ENCODE results near the gene LTK. TPM values are rescaled to one million over a fixed set of nuclear protein-coding genes. Genes with fewer than 3 reads are reported as not detected.

The LTK gene
- total RNA-seq, 1 donor from 2014 or later = not detected

GRCh38 chr15:41545218-41545617, 31.6 kb upstream of the LTK start:
- no peak for DNase-seq (ENCODE audit: low read depth)
- Histone ChIP-seq H3K36me3 (ENCODE audit: control insufficient read depth, insufficient read depth, low read length) (no peaks in the 10 kb centered on the region), H3K4me3 (ENCODE audit: low read depth, low read length) (no peak overlapping the region), H3K27me3 (ENCODE audit: control insufficient read depth, insufficient read depth, low read length) (no peaks in the 10 kb centered on the region)
- no peak for TF ChIP-seq CTCF (IDR thresholded peaks at IDR 0.05; ENCODE audit: insufficient read depth, low read length, severe bottlenecking)
- no peak for FAIRE-seq

- FAIRE-seq = no peak
- no peak for DNase-seq (ENCODE audit: low read depth)
These were observed 31.0 kb upstream of the LTK start for GRCh38 chr15:41544650-41545015.

GRCh38 chr15:41543521-41543870, 29.9 kb upstream of the LTK start:
- Histone ChIP-seq H3K27me3 (ENCODE audit: control insufficient read depth, insufficient read depth, low read length) (no peaks in the 10 kb centered on the region), H3K4me3 (ENCODE audit: low read depth, low read length) (peak overlapping the region; percentile 96), H3K36me3 (ENCODE audit: control insufficient read depth, insufficient read depth, low read length) (no peaks in the 10 kb centered on the region)
- no peak for TF ChIP-seq CTCF (IDR thresholded peaks at IDR 0.05; ENCODE audit: insufficient read depth, low read length, severe bottlenecking)
- FAIRE-seq = no peak
- DNase-seq (ENCODE audit: low read depth) = no peak

More at GRCh38 chr15:41544650-41545015, 31.0 kb upstream of the LTK start:
- H3K4me3 ChIP-seq (ENCODE audit: low read depth, low read length) = peak overlapping the region; percentile 96
- H3K27me3 ChIP-seq (ENCODE audit: control insufficient read depth, insufficient read depth, low read length) = no peaks in the 10 kb centered on the region
- TF ChIP-seq CTCF (IDR thresholded peaks at IDR 0.05; ENCODE audit: insufficient read depth, low read length, severe bottlenecking) = no peak
- H3K36me3 ChIP-seq (ENCODE audit: control insufficient read depth, insufficient read depth, low read length) = no peaks in the 10 kb centered on the region

- no peak overlapping the region for H3K4me3 ChIP-seq (ENCODE audit: low read depth, low read length)
- peaks cover 12% of the 10 kb centered on the region for H3K36me3 ChIP-seq (ENCODE audit: control insufficient read depth, insufficient read depth, low read length)
- DNase-seq (ENCODE audit: low read depth) (no peak), FAIRE-seq (no peak)
- H3K27me3 ChIP-seq (ENCODE audit: control insufficient read depth, insufficient read depth, low read length) = no peaks in the 10 kb centered on the region
- no peak for TF ChIP-seq CTCF (IDR thresholded peaks at IDR 0.05; ENCODE audit: insufficient read depth, low read length, severe bottlenecking)
These were observed 23.2 kb upstream of the LTK start for GRCh38 chr15:41536866-41537265.

GRCh38 chr15:41535544-41535943, 21.9 kb upstream of the LTK start:
- no peak for FAIRE-seq
- Histone ChIP-seq H3K36me3 (ENCODE audit: control insufficient read depth, insufficient read depth, low read length) (peaks cover 18% of the 10 kb centered on the region), H3K27me3 (ENCODE audit: control insufficient read depth, insufficient read depth, low read length) (no peaks in the 10 kb centered on the region)

More at GRCh38 chr15:41535544-41535943, 21.9 kb upstream of the LTK start:
- TF ChIP-seq CTCF (IDR thresholded peaks at IDR 0.05; ENCODE audit: insufficient read depth, low read length, severe bottlenecking) = no peak
- H3K4me3 ChIP-seq (ENCODE audit: low read depth, low read length) = no peak overlapping the region
- no peak for DNase-seq (ENCODE audit: low read depth)
